Occipital lobe (tissue), 2 donors: ENCODE measurements around the gene RBM44. TPM values are rescaled to one million over a fixed set of nuclear protein-coding genes. Genes with fewer than 3 reads are reported as not detected.
"Not testable (repeated sequence)": the region's sequence is repeated elsewhere in the genome, so short reads cannot be mapped to it uniquely, and the experiment has no call there.

Experiments
- DNase-seq: peaks from one replicate; lab custom pipeline; 2025; lab: John Stamatoyannopoulos, UW
- total RNA-seq: library from RNA; depleted of rRNA; stranded (reverse); fragments of >200 nt; gene quantifications from one replicate; pipeline ENCODE4 v1.2.3, GENCODE V29; 2014

The RBM44 gene
- total RNA-seq, 1 donor from 2014 or later, result 5.1 TPM

- DNase-seq, result not testable (repeated sequence)
Measured at GRCh38 chr2:237848940-237849339, 50.4 kb downstream of the RBM44 start.

GRCh38 chr2:237854295-237854694 lies 55.7 kb downstream of the RBM44 start:
- no peak for DNase-seq

GRCh38 chr2:237857791-237858190 lies 59.2 kb downstream of the RBM44 start:
- no peak for DNase-seq

DNA sequence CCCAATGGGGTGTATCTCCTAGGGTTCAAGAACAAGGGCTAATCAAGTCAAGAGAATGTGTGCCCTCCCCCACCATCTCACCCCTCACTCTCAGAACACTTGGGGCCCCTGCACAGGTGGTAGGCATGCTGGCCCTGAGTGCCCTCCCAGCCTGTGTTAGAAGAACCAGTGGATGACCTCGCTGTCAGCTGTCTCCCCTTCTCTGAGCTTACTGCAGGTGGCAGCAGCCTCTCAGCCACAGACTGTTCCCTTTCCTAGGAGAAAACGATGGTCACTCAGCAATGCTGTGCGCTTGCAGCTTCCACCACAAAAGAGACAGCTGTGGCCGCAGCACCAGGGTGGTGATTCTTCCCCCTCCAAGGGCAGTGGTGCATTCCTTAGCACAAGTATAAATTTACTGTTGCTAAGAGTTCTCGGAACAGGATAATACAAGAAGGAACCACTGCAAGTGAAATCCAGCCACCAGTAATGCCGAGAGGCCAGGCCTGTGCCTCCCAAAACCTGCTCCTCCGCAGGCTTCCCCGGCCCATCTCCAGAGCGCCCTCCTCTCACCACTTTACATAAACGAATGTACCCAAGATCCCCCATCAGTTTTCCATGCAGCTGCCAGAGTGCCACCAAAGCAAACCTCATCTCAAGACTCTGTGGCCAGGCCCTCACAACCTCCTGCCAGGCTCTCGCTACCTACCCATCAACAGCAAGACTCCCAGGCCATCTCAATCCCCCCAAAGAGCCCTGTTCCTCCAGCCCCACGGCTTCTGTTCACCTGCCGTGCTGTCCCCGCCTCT lies 59.9 kb downstream of the RBM44 start:
- peak; percentile 76 for DNase-seq

DNA sequence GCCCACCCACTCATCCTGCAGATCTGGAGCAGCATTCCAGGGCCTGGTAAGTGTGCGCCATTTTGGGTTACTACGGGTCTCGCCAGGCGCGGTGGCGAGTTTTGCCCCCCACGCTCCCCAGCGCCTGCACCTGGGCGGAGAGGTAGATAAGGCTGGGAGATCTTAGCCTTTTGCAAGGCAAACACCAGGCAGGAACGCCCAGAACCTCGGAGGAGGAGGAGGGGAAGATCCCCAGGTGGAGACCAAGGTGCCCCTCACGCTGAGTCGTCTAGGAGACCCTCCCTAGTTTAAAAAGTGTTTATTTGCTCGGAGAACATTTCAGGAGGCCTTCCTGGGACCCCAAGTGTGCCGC lies 60.5 kb downstream of the RBM44 start:
- no peak for DNase-seq

DNA sequence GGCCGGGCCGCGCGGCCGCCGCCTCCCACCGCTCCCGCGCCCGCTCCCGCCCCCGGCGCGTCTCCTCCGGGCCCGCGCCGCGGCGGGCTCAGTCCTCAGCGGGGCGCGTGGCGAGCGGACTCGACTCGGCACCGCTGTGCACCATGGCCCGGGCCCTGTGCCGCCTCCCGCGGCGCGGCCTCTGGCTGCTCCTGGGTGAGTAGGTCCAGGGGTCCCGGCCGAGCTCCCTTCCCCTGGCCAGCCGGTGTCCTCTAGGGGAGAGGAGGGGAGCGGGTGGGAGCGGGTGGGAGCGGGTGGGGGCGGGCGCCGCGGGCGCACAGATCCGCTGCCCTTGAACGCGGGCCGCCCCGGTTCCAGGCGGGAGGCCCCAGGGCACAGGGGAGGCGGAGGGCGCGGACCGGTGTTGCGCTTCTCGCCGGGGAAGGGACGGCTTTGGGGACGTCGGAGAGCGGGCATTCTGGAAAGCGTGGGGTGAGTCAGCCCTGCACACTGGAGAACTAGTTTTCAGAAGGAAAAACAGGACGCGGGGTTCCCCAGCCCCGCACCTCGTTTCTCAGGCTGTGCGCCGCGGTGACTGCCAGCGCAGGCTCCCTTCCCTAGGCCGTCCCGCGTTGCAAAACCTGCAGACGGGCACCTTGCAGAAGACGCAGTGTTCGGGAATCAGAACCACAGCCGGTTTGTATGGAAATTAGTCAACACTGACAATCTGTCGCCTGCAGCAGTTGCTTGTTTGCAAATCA lies 61.1 kb downstream of the RBM44 start, which contains the start of gene RAMP1:
Gene RAMP1, plus strand, starts transcription at position 91 of the 740 bp plus-strand sequence. Its CDS starts 53 bp downstream, at position 144.
- peak; percentile 54 for DNase-seq

DNA sequence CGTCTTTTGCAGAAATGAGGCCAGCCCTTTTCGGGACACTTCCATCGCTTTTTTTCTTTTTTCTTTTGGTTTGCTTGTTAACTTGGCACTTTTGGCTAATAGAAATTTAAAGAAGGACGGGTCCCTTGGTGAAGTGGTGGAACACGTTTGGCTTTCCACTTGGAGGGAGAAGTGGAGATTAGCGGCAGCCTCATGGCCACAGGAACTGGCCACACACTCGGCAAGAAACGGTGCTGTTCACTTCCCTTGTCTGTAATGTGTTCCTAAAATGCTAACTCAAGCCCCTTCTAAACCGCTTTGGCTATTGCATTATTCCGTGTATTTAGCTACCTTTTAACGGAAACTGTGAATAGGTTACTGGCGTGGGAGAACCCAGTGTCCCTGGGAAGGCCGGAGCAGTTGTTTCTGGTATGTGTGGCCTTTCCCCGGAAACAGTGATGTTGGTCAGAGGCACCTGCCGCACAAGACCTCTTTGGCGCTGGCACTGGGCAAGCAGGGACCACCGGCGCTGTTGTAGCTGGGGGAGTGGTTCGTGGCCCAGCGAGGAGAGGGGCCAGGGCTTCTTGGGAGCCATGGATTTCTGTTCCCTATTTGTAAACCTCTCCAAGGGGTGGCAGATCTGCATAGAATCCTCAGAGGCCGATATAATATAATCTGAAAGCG lies 61.8 kb downstream of the RBM44 start:
- DNase-seq, result no peak

- DNase-seq, result no peak
Measured at GRCh38 chr2:237861875-237862527, 63.4 kb downstream of the RBM44 start.

DNA sequence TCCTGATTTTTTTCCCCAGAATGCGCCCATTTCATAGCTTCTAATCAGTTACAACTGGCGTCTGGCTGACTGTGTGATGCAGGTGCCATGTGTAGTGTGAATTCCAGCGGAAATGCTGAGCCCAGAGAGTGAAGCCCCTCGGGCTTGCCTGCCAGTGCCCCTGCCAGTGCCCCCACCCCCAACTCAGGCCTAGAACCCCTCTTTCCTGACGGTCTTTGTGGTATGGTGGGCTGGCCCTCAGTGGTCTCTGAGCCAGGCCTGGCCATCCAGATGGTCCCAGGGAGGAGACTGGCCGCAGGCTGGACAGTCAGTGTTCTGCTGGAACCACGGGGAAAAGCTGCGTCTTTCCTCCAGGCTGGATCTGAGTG lies 63.9 kb downstream of the RBM44 start:
- no peak for DNase-seq

DNA sequence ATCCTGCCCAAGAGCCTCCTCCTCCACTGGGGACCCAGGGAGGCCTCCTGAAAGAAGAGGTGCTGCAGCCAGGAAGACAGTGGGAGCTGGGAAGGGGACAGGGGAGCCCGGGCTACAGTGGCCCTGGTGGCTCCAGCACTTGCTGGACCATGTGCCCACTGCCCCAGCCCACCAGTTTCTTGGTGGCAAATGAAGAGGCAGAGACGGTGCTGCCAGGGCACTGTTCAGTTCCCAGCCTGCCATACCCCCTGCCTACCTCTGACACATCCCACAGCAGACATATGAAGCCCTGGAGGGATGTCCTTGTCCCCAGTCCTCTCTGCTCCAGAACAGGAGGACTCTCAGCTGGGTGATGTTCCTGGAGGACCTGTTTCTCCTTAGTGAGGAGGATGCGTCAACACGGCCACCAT lies 64.5 kb downstream of the RBM44 start:
- DNase-seq, result no peak

- DNase-seq, result no peak
Measured at GRCh38 chr2:237863689-237864443, 65.3 kb downstream of the RBM44 start.

- no peak for DNase-seq
Measured at GRCh38 chr2:237864444-237864931, 65.9 kb downstream of the RBM44 start.

GRCh38 chr2:237864940-237865622 lies 66.5 kb downstream of the RBM44 start:
- DNase-seq, result no peak

GRCh38 chr2:237865623-237866041 lies 67.1 kb downstream of the RBM44 start:
- no peak for DNase-seq

GRCh38 chr2:237866101-237866621 lies 67.6 kb downstream of the RBM44 start:
- DNase-seq, result no peak

DNA sequence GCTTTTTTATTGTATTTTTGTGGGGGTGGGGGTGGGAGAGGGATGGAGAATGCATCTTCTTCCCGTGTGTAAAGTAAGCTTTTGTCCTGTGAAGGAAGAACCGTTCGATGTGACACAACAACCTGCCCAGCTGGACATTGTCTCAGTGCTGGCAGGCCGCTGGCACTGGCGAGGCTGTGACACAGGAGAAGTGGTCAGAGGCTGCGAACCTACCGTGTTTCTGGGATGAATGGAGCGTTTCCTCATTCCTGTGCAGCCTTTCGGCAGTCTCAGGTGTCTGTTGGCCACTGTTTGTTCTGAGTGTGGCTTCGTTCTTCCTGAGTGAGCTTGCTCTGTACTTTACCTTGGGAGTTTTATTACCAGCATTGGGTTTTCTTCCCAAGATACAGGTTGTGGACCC lies 68.9 kb downstream of the RBM44 start:
- no peak for DNase-seq

DNA sequence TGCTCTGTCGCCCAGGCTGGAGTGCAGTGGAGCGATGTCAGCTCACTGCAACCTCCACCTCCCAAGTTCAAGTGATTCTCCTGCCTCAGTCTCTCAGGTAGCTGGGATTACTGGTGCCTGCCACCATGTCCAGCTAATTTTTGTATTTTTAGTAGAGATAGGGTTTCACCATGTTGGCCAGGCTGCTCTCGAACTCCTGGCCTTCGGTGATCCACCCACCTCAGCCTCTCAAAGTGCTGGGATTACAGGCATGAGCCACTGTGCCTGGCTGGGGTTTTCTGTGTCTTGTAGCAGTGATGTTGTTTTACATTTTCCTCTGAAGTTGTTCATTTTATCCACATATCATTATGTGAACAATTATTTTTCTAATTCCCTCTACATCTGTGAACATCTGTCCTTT lies 69.5 kb downstream of the RBM44 start:
- DNase-seq, result not testable (repeated sequence)

DNA sequence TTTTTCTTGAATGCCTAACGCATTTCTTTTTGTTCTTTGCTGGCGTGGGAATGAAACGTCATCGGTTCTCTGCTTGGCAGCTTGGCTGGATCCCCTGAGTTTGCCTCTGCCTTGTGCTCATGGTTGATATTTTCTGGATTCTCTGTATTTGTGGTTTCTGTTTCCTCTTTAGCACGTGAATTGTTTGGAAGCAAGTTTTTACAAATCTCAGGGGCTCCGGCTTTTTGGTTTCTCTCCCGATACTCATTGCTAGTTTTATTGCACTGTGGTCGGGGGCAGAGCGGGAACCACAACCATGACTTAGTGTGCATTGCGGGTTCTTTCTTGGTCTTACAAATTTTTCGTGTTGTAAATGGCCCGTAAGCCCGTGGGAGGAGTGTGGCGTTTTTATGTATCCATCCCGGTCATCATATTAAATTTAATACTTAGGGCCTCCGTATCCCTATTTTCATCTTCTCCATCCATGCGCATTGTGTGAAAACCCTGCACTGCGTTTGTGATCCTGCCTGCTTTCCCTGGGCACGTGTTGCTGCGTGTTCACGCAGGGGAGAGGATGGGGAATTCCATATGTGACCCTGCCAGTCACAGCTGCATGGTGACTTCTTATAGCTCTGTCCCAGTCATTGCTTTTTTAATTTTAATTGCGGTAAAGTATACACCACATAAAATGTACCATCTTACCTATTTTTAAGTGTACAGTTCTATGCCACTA lies 70.2 kb downstream of the RBM44 start:
- DNase-seq, result no peak

DNA sequence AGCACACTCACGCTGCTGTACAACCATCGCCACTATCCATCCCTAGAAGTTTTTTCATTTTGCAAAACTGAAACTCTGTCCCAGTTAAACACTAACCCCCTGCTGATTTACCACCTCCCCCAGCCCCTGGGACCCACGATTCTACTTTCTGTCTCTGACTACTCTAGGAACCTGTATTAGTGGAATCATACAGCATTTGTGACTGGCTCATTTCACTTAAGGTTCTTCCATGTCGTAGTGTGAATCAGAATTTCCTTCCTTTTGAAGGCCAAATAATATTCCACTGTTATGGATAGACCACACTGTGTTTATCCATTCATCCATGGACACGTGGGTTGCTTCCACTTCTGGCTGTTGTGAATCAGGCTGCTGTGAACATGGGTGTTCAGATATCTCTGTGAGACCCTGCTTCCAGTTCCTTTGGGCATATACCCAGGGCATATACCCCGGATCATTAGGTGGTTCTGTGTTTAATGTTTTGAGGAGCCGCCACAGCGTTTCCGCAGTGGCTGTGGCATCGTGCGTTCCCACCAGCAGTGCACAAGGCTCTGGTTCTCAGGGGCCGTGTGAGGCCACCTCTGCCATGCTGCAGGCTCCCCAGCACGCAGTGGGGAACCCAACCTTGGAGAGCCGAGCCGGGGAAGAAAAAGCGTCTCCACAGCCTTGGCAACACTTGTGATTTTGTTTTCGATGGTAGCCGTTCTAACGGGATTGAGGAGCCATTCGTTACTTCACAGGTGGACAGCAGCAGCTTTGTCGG lies 70.9 kb downstream of the RBM44 start:
- DNase-seq, result no peak
